Ovary (tissue), 9 donors: Measurements from ENCODE around the gene IL1RAPL2. TPM values are rescaled to one million over a fixed set of nuclear protein-coding genes. Genes with fewer than 3 reads are reported as not detected.

Experiments
- DNase-seq, 5 donors: peaks; one replicate each; pipeline ENCODE4 v3.0.0-alpha.2; 2019 to 2020
- H3K27ac ChIP-seq, 2 donors: fragments of 200-600 bp; one replicate each; pipeline versions ENCODE4 v1.5.1 to v1.8.0; 2019 to 2022
- H3K27me3 ChIP-seq: fragments of 200-600 bp; one replicate; pipeline ENCODE4 v1.8.0; 2022
- H3K36me3 ChIP-seq: fragments of 200-600 bp; sonication (generic); one replicate; pipeline ENCODE4 v1.5.1; 2019
- H3K4me1 ChIP-seq: one replicate; pipeline ENCODE4 v1.8.1; 2013; ENCODE audit warnings: mild to moderate bottlenecking, moderate library complexity; ENCODE audit not compliant: insufficient read depth
- H3K4me3 ChIP-seq: fragments of 200-600 bp; sonication (generic); one replicate; pipeline ENCODE4 v1.5.1; 2017
- H3K9me3 ChIP-seq, 2 donors: fragments of 200-600 bp in 1 of 2; sonication (generic) in 1 of 2; one replicate each; pipeline versions ENCODE4 v1.5.1 to v1.8.1; 2013 to 2019; ENCODE audit warnings: mild to moderate bottlenecking in 1 of 2, moderate library complexity in 1 of 2
- EP300 ChIP-seq: sonication (generic); formaldehyde crosslinking; IDR thresholded peaks from one replicate; pipeline ENCODE4 v1.6.1; 2017; ENCODE audit warnings: antibody characterized with exemption
- POLR2A ChIP-seq: fragments of 450-650 bp; IDR thresholded peaks from one replicate; pipeline ENCODE4 v1.6.1; 2017; ENCODE audit warnings: antibody characterized with exemption, mild to moderate bottlenecking, moderate library complexity
- WGBS, 3 donors: extraction: QIAGEN DNeasy Blood & Tissue Kit in 1 of 3; methylation state at CpG; one replicate each; pipeline versions ENCODE4 v1.1.5 to v1.1.7; 2013 to 2017; 5-methylcytosine and 5-hydroxymethylcytosine counted together
- intact Hi-C, 4 donors: fragments of 100-400 bp; cut with DNase I; formaldehyde crosslinking; loops; one replicate each; pipeline versions ENCODE4 v1.11.0 to v1.15.1; 2022 to 2023
- polyA plus RNA-seq, 2 donors: library from polyadenylated mRNA; stranded (reverse); fragments of 200-250 nt in 1 of 2; fragments of 350-450 nt in 1 of 2; fragmentation: Illumina TruSeq in 1 of 2; extraction: RNeasy Lipid Tissue Mini Kit (QIAGEN cat#74804) in 1 of 2; gene quantifications; one replicate each; pipeline ENCODE4 v1.2.3, GENCODE V29; 2013 to 2014
- total RNA-seq, 7 donors: library from RNA; depleted of rRNA in 2 of 7; stranded (reverse); fragments of >200 nt in 2 of 7; fragmentation: NEBNext Ultra II Directional in 3 of 7; extraction: Animal tissue kit (Norgen Biotek cat#: 25700) in 3 of 7; gene quantifications; one replicate each; pipeline versions ENCODE4 v1.1.0 to v1.2.4, GENCODE V29; 2016 to 2023
- TF ChIP-seq, protein P1 (sequence below), 3 donors: fragments of 450-650 bp in 2 of 3; fragments of 200-600 bp in 1 of 3; IDR thresholded peaks; one replicate each; pipeline versions ENCODE4 v1.5.1 to v1.8.0; 2016 to 2022; ENCODE audit warnings: antibody characterized with exemption in 3 of 3, mild to moderate bottlenecking in 1 of 3
- donor health status: DM: no; HTN: no; CAD: no; lungs with moderate emphysema.
- donor health status: DM: no; HTN: no; CAD: no.
- donor health status: Bipolar disorder and iron deficiency.
- donor health status: DM: yes; HTN: yes; CAD: no.
- donor health status: DM: no; HTN: no; CAD: no.
- donor health status: DM: yes; HTN: yes; CAD: no.

The IL1RAPL2 gene
- total and polyA plus RNA-seq, 9 donors = 0.08 to 1.1 (median 0.32) TPM; not detected in 3

DNA sequence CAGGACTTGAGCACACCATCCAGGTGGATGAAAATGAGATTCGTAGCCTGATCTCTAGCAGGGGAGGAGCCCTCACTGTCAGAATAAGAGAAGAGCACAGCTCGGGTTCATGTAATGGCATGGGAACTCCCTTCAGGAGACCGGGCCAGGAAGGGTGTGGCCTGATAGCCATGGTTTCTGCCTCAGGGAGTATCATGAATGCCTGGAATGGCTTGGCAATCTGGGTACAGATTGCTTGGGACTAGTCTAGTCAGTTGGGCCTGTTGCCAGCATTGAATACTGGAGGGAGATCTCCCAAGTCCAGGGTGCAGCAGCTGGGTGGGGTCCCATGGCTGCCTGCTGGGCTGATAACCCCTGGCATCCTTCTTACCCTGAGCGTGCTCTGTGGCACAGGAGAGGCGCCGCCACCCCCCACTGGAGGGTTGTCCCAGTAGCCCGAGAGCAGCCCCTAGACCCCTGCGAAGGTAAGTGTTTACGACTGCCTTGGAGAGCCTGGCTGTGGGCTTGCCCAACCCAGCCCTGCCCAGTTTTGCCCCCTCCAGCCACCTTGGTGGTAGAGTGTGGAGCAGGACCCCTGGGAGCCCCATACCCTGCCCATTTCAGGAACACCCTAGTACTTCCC lies 355.7 kb downstream of the IL1RAPL2 start:
- no peaks in the 10 kb centered on the region for H3K36me3 ChIP-seq
- intact Hi-C loops = no loop called here
- TF ChIP-seq, protein P1, sequence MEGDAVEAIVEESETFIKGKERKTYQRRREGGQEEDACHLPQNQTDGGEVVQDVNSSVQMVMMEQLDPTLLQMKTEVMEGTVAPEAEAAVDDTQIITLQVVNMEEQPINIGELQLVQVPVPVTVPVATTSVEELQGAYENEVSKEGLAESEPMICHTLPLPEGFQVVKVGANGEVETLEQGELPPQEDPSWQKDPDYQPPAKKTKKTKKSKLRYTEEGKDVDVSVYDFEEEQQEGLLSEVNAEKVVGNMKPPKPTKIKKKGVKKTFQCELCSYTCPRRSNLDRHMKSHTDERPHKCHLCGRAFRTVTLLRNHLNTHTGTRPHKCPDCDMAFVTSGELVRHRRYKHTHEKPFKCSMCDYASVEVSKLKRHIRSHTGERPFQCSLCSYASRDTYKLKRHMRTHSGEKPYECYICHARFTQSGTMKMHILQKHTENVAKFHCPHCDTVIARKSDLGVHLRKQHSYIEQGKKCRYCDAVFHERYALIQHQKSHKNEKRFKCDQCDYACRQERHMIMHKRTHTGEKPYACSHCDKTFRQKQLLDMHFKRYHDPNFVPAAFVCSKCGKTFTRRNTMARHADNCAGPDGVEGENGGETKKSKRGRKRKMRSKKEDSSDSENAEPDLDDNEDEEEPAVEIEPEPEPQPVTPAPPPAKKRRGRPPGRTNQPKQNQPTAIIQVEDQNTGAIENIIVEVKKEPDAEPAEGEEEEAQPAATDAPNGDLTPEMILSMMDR (IDR thresholded peaks at IDR 0.05) = no peak
- TF ChIP-seq POLR2A (no peak), EP300 (no peak)
- H3K9me3 ChIP-seq = no peaks in the 10 kb centered on the region
- DNase-seq = no peak
- no peaks in the 10 kb centered on the region for H3K4me1 ChIP-seq
- H3K4me3 ChIP-seq = no peak overlapping the region
- H3K27ac ChIP-seq = no peak overlapping the region
- H3K27me3 ChIP-seq = no peaks in the 10 kb centered on the region
- 89 to 92% (median 90%) methylated on average over 9 of the region's 9 CpGs for WGBS, 3 donors

DNA sequence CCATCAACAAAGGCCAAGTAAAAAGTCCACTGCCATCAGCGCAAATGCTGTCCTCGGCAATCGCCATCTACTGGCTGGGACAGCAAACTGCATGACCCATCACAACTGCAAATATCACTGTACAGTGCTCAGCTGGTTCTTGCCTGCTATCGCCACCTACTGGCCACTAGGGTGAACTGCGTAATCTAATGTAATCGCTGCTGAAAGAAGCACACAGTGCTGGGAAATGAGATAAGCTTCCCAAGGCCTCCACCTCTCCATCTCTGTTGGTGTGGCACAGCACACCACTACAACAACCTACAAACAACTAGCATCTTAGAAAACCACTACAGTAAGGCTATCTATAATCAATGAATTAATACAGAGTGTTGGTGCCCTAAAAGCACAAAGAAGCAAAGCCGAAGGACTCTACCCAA lies 356.2 kb downstream of the IL1RAPL2 start:
- H3K4me3 ChIP-seq = no peak overlapping the region
- no peaks in the 10 kb centered on the region for H3K4me1 ChIP-seq
- H3K27ac ChIP-seq = no peak overlapping the region
- peak; percentile 8 to 55 (median 26) for DNase-seq
- H3K27me3 ChIP-seq = no peaks in the 10 kb centered on the region
- H3K9me3 ChIP-seq = no peaks in the 10 kb centered on the region
- 24 to 32% (median 27%) methylated on average over 7 of the region's 7 CpGs for WGBS, 3 donors
- intact Hi-C loops = no loop called here
- H3K36me3 ChIP-seq = no peaks in the 10 kb centered on the region
- TF ChIP-seq, protein P1 (IDR thresholded peaks at IDR 0.05) = peak in 2 of 3 donors; percentile 32 to 50
- no peak for TF ChIP-seq POLR2A

DNA sequence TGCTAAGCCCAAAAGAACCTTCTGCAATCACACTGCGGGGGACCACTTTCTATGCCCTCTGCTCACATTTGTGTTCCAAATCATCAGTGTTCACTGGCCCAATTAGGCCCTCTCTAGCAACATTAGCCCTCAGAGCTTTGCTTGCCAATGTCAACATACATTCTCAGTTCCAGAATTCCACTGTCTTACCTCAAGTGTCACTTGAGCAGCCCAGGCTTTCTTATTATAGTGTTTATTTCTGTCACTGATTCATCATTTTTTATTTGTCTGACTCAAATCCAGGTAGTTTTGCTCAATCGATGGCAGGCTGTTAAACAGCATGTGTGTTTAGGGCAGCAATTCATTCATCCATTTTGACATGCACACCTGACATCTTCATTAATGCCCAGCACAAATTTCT lies 363.3 kb downstream of the IL1RAPL2 start:
- TF ChIP-seq POLR2A (no peak), EP300 (no peak)
- TF ChIP-seq, protein P1 (IDR thresholded peaks at IDR 0.05) = no peak
- Histone ChIP-seq H3K4me3 (no peak overlapping the region), H3K4me1 (no peaks in the 10 kb centered on the region), H3K27ac (no peak overlapping the region), H3K27me3 (no peaks in the 10 kb centered on the region), H3K36me3 (no peaks in the 10 kb centered on the region), H3K9me3 (no peaks in the 10 kb centered on the region)
- WGBS, 3 donors = 59 to 79% (median 70%) methylated on average over 2 of the region's 2 CpGs
- intact Hi-C loops = no loop called here
- no peak for DNase-seq

DNA sequence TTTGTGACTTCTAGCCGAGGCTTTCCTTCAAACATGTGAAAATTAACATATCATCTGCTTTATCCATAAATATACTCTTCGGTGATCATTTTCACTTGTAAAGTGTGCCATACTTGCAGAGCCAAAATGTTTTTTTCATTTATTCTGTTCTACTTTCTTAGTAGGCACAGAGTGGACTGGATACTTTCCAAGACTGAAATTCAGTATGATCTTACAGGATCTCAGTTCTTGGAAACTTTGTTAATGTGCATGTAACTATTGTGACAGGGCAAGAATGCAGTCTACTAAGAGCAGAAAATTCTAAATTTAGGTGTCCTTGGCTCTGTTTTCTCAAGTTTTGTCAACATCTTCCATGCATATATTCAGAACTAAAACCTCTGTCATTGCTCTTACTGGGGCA lies 369.6 kb downstream of the IL1RAPL2 start:
- no peaks in the 10 kb centered on the region for H3K9me3 ChIP-seq
- no peak for DNase-seq
- H3K36me3 ChIP-seq = no peaks in the 10 kb centered on the region
- WGBS, 3 donors = 45 to 60% (median 56%) methylated on average over 2 of the region's 2 CpGs
- intact Hi-C loops = no loop called here
- H3K4me3 ChIP-seq = no peak overlapping the region
- H3K27ac ChIP-seq = no peak overlapping the region
- no peaks in the 10 kb centered on the region for H3K4me1 ChIP-seq
- no peaks in the 10 kb centered on the region for H3K27me3 ChIP-seq
- no peak for TF ChIP-seq POLR2A
- no peak for TF ChIP-seq EP300
- TF ChIP-seq, protein P1 (IDR thresholded peaks at IDR 0.05) = no peak
